Panc1 (cell line): Measurements from ENCODE around the gene PSMD3. TPM values are rescaled to one million over a fixed set of nuclear protein-coding genes. Genes with fewer than 3 reads are reported as not detected.

Experiments
- ATAC-seq: fragments of 200-7000 bp; cut with Tn5 transposase; 2 replicates; pipeline ENCODE4 v1.9.1; 2020; ENCODE audit warnings: mild to moderate bottlenecking, moderate library complexity
- BruUV-seq: library from RNA; stranded (reverse); fragments of 400-500 nt; replicated peaks from 2 replicates; lab custom pipeline; 2021; lab: Mats Ljungman, UMichigan
- CTCF ChIA-PET: fragments of 300-600 bp; sonication (Branson Sonifier 250); formaldehyde crosslinking; loops from one replicate; lab custom pipeline; 2022; ENCODE audit warnings: antibody characterized with exemption; lab: Charles Lee
- POLR2A ChIA-PET: fragments of 300-600 bp; sonication (Branson Sonifier 250); formaldehyde crosslinking; loops from one replicate; lab custom pipeline; 2022; ENCODE audit warnings: antibody characterized with exemption; lab: Charles Lee
- DNase-seq: peaks from one replicate; pipeline ENCODE4 v3.0.0-alpha.2; 2010; ENCODE audit warnings: low read depth, low spot score
- H3K27ac ChIP-seq: 2 replicates; pipeline ENCODE4 v1.5.1; 2011; ENCODE audit warnings: mild to moderate bottlenecking, low read length, inconsistent platforms
- H3K27me3 ChIP-seq: fragments of 200-500 bp; sonication (Bioruptor generic); 2 replicates; pipeline ENCODE4 v1.6.0; 2014; ENCODE audit warnings: low read length, inconsistent platforms; ENCODE audit not compliant: control insufficient read depth, insufficient read depth
- H3K36me3 ChIP-seq: fragments of 200-500 bp; sonication (Bioruptor generic); 2 replicates; pipeline ENCODE4 v1.5.1; 2014; ENCODE audit warnings: inconsistent platforms, mild to moderate bottlenecking, low read length, moderate library complexity; ENCODE audit not compliant: control insufficient read depth, insufficient read depth
- H3K4me1 ChIP-seq: 2 replicates; pipeline ENCODE4 v1.5.1; 2011; ENCODE audit warnings: inconsistent platforms, mild to moderate bottlenecking, low read length, moderate library complexity; ENCODE audit not compliant: control insufficient read depth, insufficient read depth
- H3K4me3 ChIP-seq, 2 experiments: 2 replicates each; pipeline ENCODE4 v1.5.1; 2011 to 2012; ENCODE audit warnings: low read depth in 2 of 2, low read length in 2 of 2, mild to moderate bottlenecking in 2 of 2, inconsistent platforms in 1 of 2, moderate library complexity in 1 of 2
- H3K9me3 ChIP-seq: fragments of 200-500 bp; sonication (Bioruptor generic); 2 replicates; pipeline ENCODE4 v1.5.1; 2014; ENCODE audit warnings: low read depth, mild to moderate bottlenecking, inconsistent platforms, low read length, moderate library complexity; ENCODE audit not compliant: control insufficient read depth, insufficient read depth
- CTCF ChIP-seq: fragments of 450-650 bp; IDR thresholded peaks from 2 replicates; pipeline ENCODE4 v1.5.1; 2017; ENCODE audit warnings: mild to moderate bottlenecking
- POLR2AphosphoS5 ChIP-seq: IDR thresholded peaks from 2 replicates; pipeline ENCODE4 v1.6.1; 2012; ENCODE audit warnings: mild to moderate bottlenecking, low read depth, low read length, moderate library complexity
- REST ChIP-seq, 2 experiments: IDR thresholded peaks; 2 replicates each; pipeline ENCODE4 v1.6.1; 2011 to 2012; ENCODE audit warnings: low read depth in 2 of 2, control low read depth in 1 of 2, low read length in 1 of 2, mild to moderate bottlenecking in 1 of 2, moderate library complexity in 1 of 2; ENCODE audit not compliant: insufficient read depth in 1 of 2
- SIN3A ChIP-seq: IDR thresholded peaks from 2 replicates; pipeline ENCODE4 v1.6.1; 2012; ENCODE audit warnings: low read depth, mild to moderate bottlenecking, low read length, moderate library complexity, borderline replicate concordance; ENCODE audit not compliant: insufficient read depth
- TCF7L2 ChIP-seq: IDR thresholded peaks from 2 replicates; pipeline ENCODE4 v1.6.1; 2011; ENCODE audit warnings: mild to moderate bottlenecking, low read depth, low read length, inconsistent platforms
- in situ Hi-C: cut with HindIII; loops from 2 replicates; pipeline ENCODE4 v1.10.0; 2016; ENCODE audit warnings: low sequenced_read_pairs, low pct_unique_long_range_greater_than_20kb
- intact Hi-C: fragments of 100-400 bp; cut with micrococcal nuclease; formaldehyde crosslinking; loops from one replicate; pipeline ENCODE4 v1.10.0; 2022; ENCODE audit not compliant: unreplicated experiment
- total RNA-seq: library from RNA; stranded (reverse); gene quantifications from one replicate; pipeline ENCODE4 v1.2.1, GENCODE V29; 2021; ENCODE audit not compliant: unreplicated experiment

Gene PSMD3
- total RNA-seq, 1 experiment from 2014 or later = 175 TPM

DNA sequence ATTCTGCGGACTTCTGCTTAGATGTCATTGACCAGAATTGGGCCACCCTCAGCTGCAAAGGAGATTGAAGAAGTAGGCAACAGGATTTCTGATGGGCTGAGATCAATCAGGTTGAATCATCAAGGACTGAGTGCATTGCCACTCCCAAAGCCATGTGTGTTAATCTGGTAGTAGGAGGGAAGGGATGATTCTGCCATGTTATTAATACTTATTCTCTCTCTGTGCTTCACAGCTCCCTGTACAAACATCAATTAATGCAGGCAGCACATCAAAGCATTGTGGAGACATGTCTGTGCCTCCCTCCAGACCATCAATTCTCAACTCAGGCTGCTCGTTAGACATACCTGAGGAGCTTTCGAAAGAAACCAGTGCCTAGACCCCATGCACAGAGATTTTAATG lies 41.5 kb upstream of the PSMD3 start:
- H3K36me3 ChIP-seq = no peaks in the 10 kb centered on the region
- H3K27ac ChIP-seq = no peak overlapping the region
- ChIA-PET CTCF (no interaction called here), POLR2A (interaction anchor here (0.6 kb wide), 1 partner anchor 17 kb away, joined by 3 read pairs; no protein-coding TSS in a partner anchor)
- H3K27me3 ChIP-seq = no peaks in the 10 kb centered on the region
- DNase-seq = no peak
- in situ Hi-C loops (no loop called here), intact Hi-C loops (no loop called here)
- TF ChIP-seq SIN3A (no peak), POLR2AphosphoS5 (no peak), REST (IDR thresholded peaks at IDR 0.05; ENCODE audit: insufficient read depth in 1 of 2, low read depth in 2 of 2, low read length in 1 of 2) (no peak), CTCF (no peak), TCF7L2 (no peak)
- H3K4me3 ChIP-seq = no peak overlapping the region
- no peaks in the 10 kb centered on the region for H3K9me3 ChIP-seq
- H3K4me1 ChIP-seq = no peaks in the 10 kb centered on the region
- no TSS peak for BruUV-seq
- no peak for ATAC-seq

- BruUV-seq = no TSS peak
- DNase-seq (no peak), ATAC-seq (peak; percentile 54)
- no peak for TF ChIP-seq TCF7L2
- no peak for TF ChIP-seq CTCF
- no peak for TF ChIP-seq POLR2AphosphoS5
- no peak for TF ChIP-seq REST (IDR thresholded peaks at IDR 0.05; ENCODE audit: insufficient read depth in 1 of 2, low read depth in 2 of 2, low read length in 1 of 2)
- no peak for TF ChIP-seq SIN3A
- POLR2A ChIA-PET = interaction anchor here (0.6 kb wide), 1 partner anchor 16 kb away, joined by 3 read pairs; no protein-coding TSS in a partner anchor
- H3K27ac ChIP-seq = no peak overlapping the region
- H3K36me3 ChIP-seq = no peaks in the 10 kb centered on the region
- CTCF ChIA-PET = interaction anchor here (0.7 kb wide), 1 partner anchor 83 kb away, joined by 4 read pairs; no protein-coding TSS in a partner anchor
- H3K9me3 ChIP-seq = no peaks in the 10 kb centered on the region
- intact Hi-C loops = no loop called here
- no peak overlapping the region for H3K4me3 ChIP-seq
- H3K27me3 ChIP-seq = no peaks in the 10 kb centered on the region
- in situ Hi-C loops = no loop called here
- no peaks in the 10 kb centered on the region for H3K4me1 ChIP-seq
These were observed 40.8 kb upstream of the PSMD3 start for GRCh38 chr17:39939588-39940419.
